HG03571 (cell line): Measurements from ENCODE around the gene CLEC1B.
"Not testable (repeated sequence)": the region's sequence is repeated elsewhere in the genome, so short reads cannot be mapped to it uniquely, and the experiment has no call there.

ENCODE experiments used
- ATAC-seq: cut with Tn5 transposase; IDR thresholded peaks from one replicate; pipeline ENCODE4 v1.9.1; 2021; ENCODE audit not compliant: unreplicated experiment

CLEC1B gene

GRCh38 chr12:9999016-9999415 lies at the start of gene CLEC1B:
Gene CLEC1B, minus strand, starts transcription at chr12:9999121. Its CDS starts 21 bp downstream, at chr12:9999100.
- ATAC-seq, result no peak

GRCh38 chr12:10048526-10048925 lies 49.6 kb upstream of the CLEC1B start:
- ATAC-seq, result no peak

GRCh38 chr12:10042167-10042566 lies 43.2 kb upstream of the CLEC1B start:
- ATAC-seq, result no peak

GRCh38 chr12:10033783-10034545 lies 35.0 kb upstream of the CLEC1B start:
- ATAC-seq, result no peak

GRCh38 chr12:10031771-10032175 lies 32.9 kb upstream of the CLEC1B start:
- ATAC-seq, result no peak

- ATAC-seq, result no peak
Observed at GRCh38 chr12:10031321-10031720, 32.4 kb upstream of the CLEC1B start.

GRCh38 chr12:10030446-10030845 lies 31.5 kb upstream of the CLEC1B start, which contains the start of gene CLEC9A:
Gene CLEC9A, plus strand, starts transcription at chr12:10030682. Its CDS starts 22,006 bp downstream, at chr12:10052688.
- no peak for ATAC-seq

GRCh38 chr12:10027721-10028120 lies 28.8 kb upstream of the CLEC1B start:
- no peak for ATAC-seq

- no peak for ATAC-seq
Observed at GRCh38 chr12:10027311-10027710, 28.4 kb upstream of the CLEC1B start.

GRCh38 chr12:10026666-10027065 lies 27.7 kb upstream of the CLEC1B start:
- ATAC-seq, result not testable (repeated sequence)

- ATAC-seq, result no peak
Observed at GRCh38 chr12:10025236-10025635, 26.3 kb upstream of the CLEC1B start.

- no peak for ATAC-seq
Observed at GRCh38 chr12:10021342-10021741, 22.4 kb upstream of the CLEC1B start.

- ATAC-seq, result no peak
Observed at GRCh38 chr12:10018386-10018785, 19.5 kb upstream of the CLEC1B start.

GRCh38 chr12:10016881-10017280 lies 18.0 kb upstream of the CLEC1B start:
- no peak for ATAC-seq

GRCh38 chr12:10015450-10015849 lies 16.5 kb upstream of the CLEC1B start:
- no peak for ATAC-seq

GRCh38 chr12:10012630-10013330 lies 13.9 kb upstream of the CLEC1B start:
- ATAC-seq, result no peak

GRCh38 chr12:10001171-10001776 lies 2.4 kb upstream of the CLEC1B start:
- ATAC-seq, result no peak

- no peak for ATAC-seq
Observed at GRCh38 chr12:9992296-9992695, 6.6 kb downstream of the CLEC1B start.

- ATAC-seq, result no peak
Observed at GRCh38 chr12:9991876-9992275, 7.0 kb downstream of the CLEC1B start.

GRCh38 chr12:9980126-9980525 lies 18.8 kb downstream of the CLEC1B start:
- ATAC-seq, result no peak

- ATAC-seq, result no peak
Observed at GRCh38 chr12:9977916-9978315, 21.0 kb downstream of the CLEC1B start.

- ATAC-seq, result not testable (repeated sequence)
Observed at GRCh38 chr12:9976626-9977025, 22.3 kb downstream of the CLEC1B start.
